ENCODE results near the gene SLC22A1. TPM values are rescaled to one million over a fixed set of nuclear protein-coding genes. Genes with fewer than 3 reads are reported as not detected.
"Not testable (repeated sequence)": the region's sequence is repeated elsewhere in the genome, so short reads cannot be mapped to it uniquely, and the experiment has no call there.

Gene SLC22A1
- total RNA-seq, 1 donor from 2014 or later = not detected

DNA sequence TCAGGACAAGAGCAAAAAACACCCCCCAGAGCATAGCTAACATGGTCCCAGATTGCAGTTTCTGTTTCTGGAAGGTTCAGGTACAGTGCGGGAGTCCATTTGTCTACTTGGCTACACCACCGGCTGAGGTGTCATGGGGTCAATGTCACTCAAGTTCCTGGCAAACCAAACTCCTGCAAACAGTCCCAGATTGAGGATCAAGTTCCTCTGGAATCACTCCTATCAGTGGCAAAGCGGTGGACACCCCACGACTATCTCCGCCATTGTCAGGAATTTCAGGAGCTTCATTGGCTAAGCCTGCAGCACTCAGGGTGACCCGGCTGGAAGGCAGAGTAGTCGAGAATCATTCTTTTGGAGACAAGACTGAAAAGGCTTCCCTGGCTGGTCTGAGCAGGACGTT is 41.8 kb downstream of the SLC22A1 start:
- FAIRE-seq = no peak
- DNase-seq (ENCODE audit: low spot score in 2 of 2) = no peak

DNA sequence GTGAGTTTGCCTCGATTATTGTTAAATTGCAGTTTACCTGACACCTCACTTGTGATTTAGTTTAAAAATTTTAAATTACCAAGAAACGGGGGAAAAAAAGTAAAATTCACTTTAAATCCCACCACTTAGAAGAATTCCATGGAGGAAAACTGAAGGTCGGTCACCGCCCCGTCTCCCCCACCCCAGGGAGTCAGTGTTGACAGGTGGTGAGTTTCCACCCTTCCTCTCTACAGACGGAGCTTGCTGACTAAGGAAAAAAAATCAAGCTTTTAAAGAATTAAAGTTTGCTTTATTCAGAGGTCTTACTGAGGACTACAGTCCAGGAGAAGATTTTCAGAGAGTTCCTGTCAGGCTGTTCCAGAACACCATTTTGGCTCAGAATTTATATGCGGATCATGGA is 42.3 kb downstream of the SLC22A1 start:
- FAIRE-seq = no peak

DNA sequence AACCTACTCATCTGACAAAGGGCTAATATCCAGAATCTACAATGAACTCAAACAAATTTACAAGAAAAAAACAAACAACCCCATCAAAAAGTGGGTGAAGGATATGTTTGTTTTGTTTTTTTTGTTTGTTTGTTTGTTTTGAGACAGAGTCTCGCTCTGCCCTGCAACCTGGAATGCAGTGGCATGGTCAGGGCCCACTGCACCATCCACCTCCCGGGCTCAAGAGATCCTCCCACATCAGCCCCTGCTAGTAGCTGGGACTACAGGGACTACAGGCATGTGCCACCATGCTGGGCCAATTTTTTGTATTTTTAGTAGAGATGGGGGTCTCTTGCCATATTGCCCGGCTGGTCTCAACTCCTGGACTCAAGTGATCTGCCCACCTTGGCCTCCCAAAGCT is 44.3 kb downstream of the SLC22A1 start:
- not testable (repeated sequence) for FAIRE-seq

More for the DNA sequence above, 42.3 kb downstream of the SLC22A1 start:
- DNase-seq (ENCODE audit: low spot score in 2 of 2) = no peak

DNA sequence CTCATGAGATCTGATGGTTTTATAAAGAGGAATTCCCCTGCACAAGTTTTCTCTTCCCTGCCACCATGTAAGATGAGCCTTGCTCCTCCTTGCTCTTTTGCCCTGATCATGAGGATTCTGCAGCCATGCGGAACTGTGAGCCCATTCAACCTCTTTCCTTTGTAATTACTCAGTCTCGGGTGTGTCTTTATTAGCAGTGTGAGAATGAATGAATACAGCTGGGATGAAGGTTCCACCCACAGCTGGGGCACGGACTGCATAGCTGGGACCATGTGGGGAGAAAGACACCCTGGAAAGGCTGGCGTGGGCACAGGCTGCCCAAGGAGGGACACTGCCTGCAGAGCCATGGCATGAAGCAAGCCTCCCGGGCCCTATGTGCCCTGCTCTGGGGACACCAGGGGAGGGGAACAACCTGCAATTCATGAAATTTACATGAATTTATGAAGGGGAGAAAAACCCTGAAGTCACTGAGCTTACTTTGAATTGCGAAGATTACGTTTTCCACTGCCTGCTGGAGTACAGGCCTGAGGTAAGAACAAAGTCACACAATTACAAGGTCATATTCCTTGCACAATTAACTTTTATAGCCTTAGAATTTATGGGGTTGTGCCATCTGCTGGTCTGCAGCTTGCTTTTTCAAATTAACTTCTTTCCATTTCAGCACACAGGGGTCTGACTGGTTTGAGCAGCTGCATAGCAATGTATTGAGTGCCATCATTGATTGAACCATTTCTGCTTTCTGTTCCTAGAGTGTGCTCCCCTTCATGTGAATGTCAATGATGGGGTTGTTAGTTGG is 46.2 kb downstream of the SLC22A1 start:
- DNase-seq (ENCODE audit: low spot score in 2 of 2) = no peak
- FAIRE-seq = no peak

More for the DNA sequence above, 44.3 kb downstream of the SLC22A1 start:
- DNase-seq (ENCODE audit: low spot score in 2 of 2) = not testable (repeated sequence)

DNA sequence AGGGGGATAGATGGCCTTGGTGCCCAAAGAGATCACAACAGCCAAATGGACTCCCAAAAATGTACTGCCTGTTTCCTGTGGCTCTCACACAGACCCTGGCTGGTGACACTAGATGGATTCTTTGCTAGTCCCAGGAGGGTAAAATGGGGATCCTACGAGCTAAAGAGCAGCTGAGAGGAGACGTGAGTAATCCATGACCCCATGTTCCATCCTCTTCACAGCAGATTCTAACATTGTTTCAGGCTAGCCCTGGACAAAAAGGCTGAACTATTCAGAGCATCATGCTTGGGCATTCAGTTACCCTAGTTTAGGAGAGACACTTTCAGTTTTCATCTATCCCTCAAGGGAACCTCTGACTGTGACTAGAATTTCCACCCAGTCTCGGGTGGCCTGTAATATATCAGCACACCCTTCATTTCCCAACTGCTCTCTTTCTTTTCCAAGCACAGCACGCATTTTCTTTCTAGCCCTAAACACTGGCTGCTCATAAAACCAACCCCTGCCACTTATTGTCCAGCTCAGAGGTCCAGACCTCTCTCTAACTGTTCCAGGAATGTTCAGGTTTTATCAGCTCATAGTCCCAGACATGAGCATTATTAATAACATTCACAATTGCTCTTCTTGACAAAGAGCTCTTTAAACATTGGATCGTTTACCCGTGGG is 48.5 kb downstream of the SLC22A1 start:
- no peak for FAIRE-seq
- DNase-seq (ENCODE audit: low spot score in 2 of 2) = no peak

DNA sequence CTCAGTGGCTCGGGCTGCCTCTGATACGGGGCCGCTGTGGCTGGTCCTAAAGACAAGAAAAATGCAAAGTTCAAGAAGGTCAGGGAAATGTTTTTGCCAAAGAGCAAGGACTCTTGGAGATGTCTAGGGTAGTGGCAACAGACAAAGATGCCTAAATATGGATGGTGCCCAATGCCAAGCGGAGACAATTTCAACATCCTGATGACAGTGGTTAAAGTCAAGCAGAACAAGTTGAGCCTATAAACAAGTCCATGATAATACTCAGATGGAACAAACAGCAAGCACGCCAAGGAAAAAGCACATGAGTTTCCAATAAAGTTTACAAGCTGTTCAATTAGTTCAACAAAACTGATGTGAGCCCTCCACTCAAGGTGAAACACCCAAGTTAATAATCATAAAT is 51.1 kb downstream of the SLC22A1 start:
- DNase-seq (ENCODE audit: low spot score in 2 of 2) = no peak
- FAIRE-seq = no peak

DNA sequence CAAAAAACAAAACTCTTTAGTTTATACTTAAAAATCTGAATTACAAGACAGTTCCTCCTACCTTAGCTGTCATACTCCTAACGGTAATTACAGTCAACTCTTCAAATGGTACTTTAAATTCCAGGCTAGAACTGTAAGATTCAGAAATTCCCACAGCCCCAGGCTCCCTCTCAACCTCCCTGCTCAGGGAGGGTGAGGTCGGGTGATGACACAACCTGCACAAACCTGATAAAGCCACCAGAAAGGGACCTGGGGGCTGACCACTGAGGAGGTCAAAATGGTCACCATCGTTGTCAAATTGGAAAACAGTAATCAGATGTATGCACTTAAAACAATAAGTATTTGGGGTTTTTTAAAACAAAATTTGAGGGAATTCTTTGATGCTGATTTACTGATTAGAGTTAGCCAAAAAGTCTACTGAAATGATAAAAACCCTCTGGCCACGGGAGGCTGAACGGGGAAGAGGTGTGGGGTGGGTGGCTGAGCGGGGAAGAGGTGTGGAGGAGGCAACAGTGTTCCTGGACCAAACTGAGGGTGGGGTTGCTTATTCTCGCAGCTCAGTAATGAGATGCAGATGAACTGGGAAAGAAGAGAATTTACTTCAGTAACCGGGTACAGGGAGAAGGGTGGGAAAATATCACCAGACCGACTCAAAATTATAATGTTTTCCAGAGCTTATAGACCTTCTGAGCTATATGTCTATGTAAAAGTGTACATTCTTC is 52.4 kb downstream of the SLC22A1 start:
- FAIRE-seq (no peak), DNase-seq (ENCODE audit: low spot score in 2 of 2) (no peak)

DNA sequence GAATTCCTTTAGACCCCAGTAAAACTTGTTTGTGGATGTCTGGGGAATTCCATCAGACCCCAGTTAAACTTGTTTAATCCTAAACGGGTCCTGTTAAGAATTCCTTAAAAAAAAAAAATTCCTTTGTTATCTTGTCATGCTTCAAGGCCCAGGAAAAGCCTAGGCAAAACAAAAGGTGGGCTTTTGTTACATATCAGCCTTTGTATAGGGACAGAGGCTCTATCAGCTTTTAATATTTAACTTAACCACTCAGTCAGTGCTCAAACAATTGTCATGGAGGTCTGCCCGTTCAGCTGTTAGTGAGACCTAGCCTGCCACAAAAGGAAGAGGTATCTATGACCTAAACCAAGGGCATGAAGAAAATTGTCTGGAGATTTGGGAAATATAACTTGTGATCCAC is 53.1 kb downstream of the SLC22A1 start:
- FAIRE-seq (no peak), DNase-seq (ENCODE audit: low spot score in 2 of 2) (no peak)

DNA sequence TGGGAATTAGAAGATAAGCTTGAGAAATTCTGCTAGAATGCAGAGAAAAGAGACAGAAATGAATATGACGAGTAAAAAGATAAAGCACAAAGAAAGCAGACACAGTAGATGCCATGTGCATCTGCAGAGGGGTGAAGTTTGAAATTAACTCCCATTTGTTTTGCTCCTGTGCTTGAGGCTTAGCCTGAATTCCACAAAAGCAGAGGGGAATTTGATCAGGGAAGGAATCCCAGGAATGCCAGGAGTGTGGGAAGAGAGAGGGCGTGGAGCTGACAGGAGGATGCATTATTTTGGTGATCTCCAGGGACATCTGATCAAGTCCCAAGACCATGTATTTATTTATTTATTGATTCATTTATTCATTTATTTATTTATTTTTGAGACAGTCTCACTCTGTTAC is 55.6 kb downstream of the SLC22A1 start:
- no peak for DNase-seq (ENCODE audit: low spot score in 2 of 2)
- FAIRE-seq = no peak

DNA sequence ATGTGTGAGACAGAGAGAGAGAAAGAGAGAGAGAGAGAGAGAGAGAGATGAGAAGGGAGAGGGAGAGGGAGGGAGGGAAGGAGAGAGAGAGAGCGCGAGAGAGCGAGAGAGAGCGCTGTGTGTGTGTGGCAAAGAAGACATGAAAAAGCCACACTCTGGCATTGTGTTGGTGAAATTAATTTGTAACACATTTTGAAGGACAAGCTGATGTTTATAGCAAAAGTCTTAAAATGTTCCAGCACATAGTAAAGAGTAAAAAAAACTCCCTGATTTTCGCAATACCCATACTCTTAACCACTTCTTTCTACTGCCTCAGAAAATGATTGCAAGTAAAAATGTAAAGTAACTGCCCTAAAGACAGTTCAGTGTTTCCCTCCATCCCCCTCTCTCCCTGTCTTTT is 56.7 kb downstream of the SLC22A1 start:
- FAIRE-seq = no peak
- no peak for DNase-seq (ENCODE audit: low spot score in 2 of 2)

DNA sequence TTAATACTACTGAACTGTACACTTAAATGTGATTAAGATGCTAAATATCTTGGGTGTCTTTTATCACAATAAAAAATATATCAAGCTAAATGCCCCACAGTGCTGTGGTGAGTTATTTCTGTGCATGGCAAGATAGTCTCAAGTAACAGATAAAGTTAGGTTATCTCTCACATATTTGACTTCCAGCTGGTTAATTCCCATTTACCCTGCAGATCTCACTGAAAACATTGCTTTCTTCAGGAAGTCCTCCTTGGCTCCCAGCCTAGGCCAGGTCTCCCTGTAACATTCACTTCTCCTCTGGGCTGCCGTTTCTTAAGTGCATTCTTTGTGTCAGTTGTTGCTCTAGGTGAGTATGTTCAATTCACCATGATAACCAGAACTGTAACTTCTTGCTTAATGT is 59.1 kb downstream of the SLC22A1 start:
- DNase-seq (ENCODE audit: low spot score in 2 of 2) (no peak), FAIRE-seq (no peak)

DNA sequence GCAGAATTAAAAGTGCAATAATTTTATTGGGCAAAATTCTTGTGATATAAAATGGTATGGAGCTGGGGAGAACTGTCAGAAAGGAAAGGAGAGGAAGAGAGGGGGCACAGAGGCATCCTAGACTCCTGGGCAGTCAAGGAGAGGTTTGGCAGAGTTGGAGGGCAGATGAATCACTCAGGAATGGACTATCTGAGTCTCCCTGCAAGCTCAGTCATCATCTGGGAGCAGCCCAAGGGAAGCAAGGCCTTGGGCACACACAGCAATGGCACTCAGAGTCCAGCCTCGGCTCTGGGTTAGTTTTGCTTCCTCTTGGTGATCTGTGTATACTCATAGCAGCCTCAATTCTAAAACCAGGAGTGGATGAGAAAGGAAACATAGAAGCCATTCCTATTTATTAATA is 67.2 kb downstream of the SLC22A1 start:
- DNase-seq (ENCODE audit: low spot score in 2 of 2) (no peak), FAIRE-seq (no peak)

DNA sequence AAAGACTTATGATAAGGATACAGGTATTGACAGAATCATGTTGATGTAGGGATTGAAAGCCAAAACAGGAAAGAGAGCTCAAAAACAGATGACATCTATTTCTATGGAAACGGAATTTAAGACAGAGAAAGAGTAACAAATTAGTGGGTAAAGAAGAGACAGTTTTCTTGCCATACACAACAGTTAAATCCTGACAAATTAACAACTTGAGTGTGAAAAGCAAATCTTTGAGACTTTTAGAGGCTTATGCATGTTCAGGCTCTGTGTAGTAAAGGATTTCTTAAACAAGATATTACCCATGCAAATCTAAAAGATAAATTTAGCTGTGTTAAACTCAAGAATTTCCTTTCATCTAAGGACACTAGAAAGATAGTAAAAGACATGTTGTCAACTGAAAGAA is 68.5 kb downstream of the SLC22A1 start:
- no peak for DNase-seq (ENCODE audit: low spot score in 2 of 2)
- FAIRE-seq = no peak

DNA sequence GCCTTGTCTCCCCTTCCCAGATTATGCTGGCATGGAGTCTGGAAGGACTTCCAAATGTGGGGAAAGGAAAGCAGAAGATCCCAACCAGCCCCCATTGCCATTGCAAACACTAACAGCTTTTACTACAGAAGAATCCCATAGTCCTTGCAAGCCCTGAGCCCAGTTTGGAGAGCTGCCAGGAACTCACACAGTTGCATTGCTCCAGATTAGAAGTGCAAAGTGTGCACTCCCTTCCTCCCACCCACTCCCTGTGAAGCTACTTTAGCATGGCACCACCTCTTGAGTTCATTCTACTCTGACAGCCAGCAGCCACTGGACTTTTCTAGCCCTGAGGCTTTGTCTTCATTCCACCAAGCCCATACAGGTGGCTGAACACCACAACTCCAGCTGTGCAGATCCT is 69.4 kb downstream of the SLC22A1 start:
- FAIRE-seq (no peak), DNase-seq (ENCODE audit: low spot score in 2 of 2) (no peak)

DNA sequence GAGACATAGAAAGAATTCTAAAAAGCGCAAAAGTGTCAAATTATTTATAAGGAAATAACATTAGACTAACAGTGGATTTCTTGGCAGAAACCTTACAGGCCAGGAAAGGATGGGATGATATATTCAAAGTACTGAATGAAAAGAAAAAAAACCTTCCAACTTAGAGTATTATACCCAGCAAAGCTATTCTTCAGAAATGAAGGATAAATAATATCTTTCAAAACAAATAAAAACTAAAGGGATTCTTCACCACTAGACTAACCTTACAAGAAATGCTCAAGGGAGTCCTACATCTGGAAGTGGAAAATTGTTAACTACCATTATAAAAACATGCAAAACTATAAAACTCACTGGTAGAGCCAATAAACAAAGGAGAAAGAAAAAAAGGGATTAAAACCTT is 71.2 kb downstream of the SLC22A1 start:
- no peak for FAIRE-seq
- DNase-seq (ENCODE audit: low spot score in 2 of 2) = no peak

DNA sequence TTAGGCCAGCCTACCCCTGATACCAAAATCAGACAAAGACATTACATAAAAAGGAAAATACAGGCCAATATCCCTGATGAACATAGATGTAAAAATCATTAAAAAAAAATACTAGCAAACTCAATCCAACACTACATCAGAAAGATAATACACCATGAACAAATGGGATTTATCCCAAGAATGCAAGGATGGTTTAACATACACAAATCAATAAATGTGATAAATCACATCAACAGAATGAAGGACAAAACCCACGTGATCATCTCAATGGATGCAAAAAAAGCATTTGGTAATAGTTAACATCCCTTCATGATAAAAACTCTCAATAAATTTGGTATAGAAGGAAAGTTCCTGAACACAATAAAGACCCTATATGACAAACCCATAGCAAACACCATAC is 73.2 kb downstream of the SLC22A1 start:
- no peak for DNase-seq (ENCODE audit: low spot score in 2 of 2)
- FAIRE-seq = no peak

DNA sequence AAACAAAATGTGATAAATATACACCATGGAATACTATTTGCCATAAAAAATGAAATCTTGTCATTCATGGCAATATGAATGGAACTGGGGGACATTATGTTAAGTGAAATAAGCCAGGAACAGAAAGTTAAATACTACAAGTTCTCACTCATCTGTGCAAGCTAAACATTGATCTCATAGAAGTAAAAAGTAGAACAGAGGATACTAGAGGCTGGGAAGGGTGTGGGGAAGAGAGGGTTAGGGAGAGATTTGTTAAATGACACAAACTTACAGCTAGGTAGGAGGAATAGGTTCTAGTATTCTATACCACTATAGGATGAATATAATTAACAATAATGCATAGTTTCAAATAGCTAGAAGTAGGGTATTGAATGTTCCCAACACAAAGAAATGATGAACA is 76.0 kb downstream of the SLC22A1 start:
- no peak for FAIRE-seq
- no peak for DNase-seq (ENCODE audit: low spot score in 2 of 2)

DNA sequence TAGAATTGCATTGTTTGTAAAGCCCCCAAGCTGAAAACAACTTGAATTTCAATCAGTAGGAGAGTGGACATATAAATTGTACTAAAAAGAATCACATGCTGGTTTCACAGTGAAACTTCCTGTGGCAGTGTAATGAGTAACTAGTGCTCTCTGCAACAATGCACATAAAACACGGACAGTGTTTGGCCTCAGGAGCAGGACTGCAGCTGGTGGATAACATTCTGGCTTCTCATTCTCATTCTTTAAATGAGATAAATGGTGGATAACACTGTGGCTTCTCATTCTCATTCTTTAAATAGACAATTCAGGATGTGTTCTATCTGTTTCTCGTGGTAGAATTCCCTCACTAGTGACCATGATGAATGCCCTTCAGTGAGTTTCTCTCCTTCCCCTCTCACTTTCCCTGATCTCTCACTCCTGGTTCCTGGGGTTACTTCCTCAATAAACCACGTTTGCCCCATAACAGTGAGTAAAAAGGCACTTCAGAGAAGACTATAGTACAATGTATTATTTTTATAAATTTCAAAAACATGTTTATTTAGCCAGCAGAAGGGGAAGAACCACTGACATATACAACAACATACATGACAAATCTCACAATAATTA is 77.1 kb downstream of the SLC22A1 start:
- DNase-seq (ENCODE audit: low spot score in 2 of 2) (no peak), FAIRE-seq (no peak)

DNA sequence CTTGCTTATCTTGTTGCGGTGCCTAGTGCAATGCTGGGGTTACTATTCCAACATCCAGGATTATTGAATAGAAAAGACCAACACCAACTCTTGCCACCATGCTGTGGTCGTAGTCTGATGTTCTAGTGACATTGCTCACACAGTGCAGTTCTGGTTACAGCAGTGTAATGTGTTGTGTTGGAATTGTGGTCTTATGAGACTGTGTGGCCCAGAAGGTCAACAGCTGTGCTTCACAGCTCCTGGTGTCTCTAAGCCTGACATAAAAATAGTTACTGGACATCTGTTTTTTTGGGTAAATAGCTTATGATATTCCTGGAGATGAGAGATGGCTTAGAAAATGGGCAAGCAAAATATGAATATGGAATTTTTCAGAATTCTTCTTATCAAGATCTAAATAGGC is 79.4 kb downstream of the SLC22A1 start:
- FAIRE-seq (no peak), DNase-seq (ENCODE audit: low spot score in 2 of 2) (no peak)

DNA sequence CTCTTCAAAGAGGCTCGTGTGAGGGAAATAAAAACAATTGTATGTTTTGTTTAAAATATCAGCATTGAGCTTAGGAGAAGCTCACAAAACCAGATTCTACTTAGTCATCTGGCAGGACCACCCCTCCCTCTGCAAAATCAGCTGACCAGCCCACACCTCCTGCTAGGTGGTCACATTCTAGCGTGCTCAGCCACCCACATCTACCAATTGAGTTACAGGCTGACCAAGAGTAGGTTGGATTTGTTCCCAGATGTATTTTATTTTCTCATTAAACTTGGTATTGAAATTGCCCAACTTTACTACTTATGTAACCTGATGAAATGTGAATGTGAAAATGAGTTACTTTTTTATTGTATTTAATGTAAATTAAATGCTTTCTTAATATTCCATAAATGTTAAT is 80.8 kb downstream of the SLC22A1 start:
- no peak for FAIRE-seq
- DNase-seq (ENCODE audit: low spot score in 2 of 2) = no peak

DNA sequence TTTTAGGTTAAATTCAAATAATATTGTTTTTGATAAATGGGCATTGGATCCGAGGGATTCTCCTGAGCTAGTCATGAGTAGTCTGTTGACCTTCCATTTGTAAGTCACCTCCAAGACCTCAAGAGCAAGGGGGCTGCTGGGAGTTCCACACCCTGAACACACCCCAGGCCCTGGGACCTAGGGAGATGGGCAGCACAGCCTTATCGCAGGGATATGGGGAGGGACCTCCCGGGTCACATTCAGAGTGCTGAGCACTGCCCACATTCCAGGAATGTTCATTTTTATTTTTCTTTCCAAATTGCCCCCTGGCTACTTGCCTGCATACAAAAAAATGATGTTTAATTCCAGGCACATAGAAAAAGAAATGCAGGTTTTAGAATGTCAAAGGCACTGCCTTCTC is 81.5 kb downstream of the SLC22A1 start:
- DNase-seq (ENCODE audit: low spot score in 2 of 2) (no peak), FAIRE-seq (no peak)
